Osteocyte (in vitro differentiated cells): ENCODE data around the gene RPS28. TPM values are rescaled to one million over a fixed set of nuclear protein-coding genes. Genes with fewer than 3 reads are reported as not detected.
"Not testable (repeated sequence)": the region's sequence is repeated elsewhere in the genome, so short reads cannot be mapped to it uniquely, and the experiment has no call there.

Source experiments
- DNase-seq: peaks from one replicate; pipeline ENCODE4 v3.0.0; 2021; ENCODE audit warnings: mixed read lengths; ENCODE audit not compliant: unreplicated experiment; ENCODE audit errors: extremely low spot score
- H3K27ac Mint-ChIP-seq: one replicate; pipeline ENCODE4 v1.8.0; 2021; ENCODE audit warnings: mild to moderate bottlenecking, mixed read lengths; ENCODE audit not compliant: unreplicated experiment
- H3K27me3 Mint-ChIP-seq: one replicate; pipeline ENCODE4 v1.8.0; 2021; ENCODE audit warnings: mixed read lengths; ENCODE audit not compliant: unreplicated experiment
- H3K36me3 Mint-ChIP-seq: one replicate; pipeline ENCODE4 v1.8.0; 2021; ENCODE audit warnings: mixed read lengths; ENCODE audit not compliant: unreplicated experiment
- H3K4me1 Mint-ChIP-seq: one replicate; pipeline ENCODE4 v1.8.0; 2021; ENCODE audit warnings: mixed read lengths; ENCODE audit not compliant: unreplicated experiment
- H3K4me3 Mint-ChIP-seq: one replicate; pipeline ENCODE4 v1.8.0; 2021; ENCODE audit warnings: mild to moderate bottlenecking, moderate library complexity, mixed read lengths; ENCODE audit not compliant: unreplicated experiment
- H3K9me3 Mint-ChIP-seq: one replicate; pipeline ENCODE4 v1.8.0; 2021; ENCODE audit warnings: mixed read lengths; ENCODE audit not compliant: unreplicated experiment
- CTCF ChIP-seq: fragments of 200-600 bp; sonication (generic); IDR thresholded peaks from 2 replicates; pipeline ENCODE4 v1.5.0; 2021; ENCODE audit warnings: antibody characterized with exemption, mild to moderate bottlenecking, moderate library complexity
- total RNA-seq: library from RNA; stranded (reverse); gene quantifications from 2 replicates; pipeline ENCODE4 v1.2.1, GENCODE V29; 2021

Gene RPS28
- total RNA-seq, 1 donor from 2014 or later: 1,597 TPM

- no peaks in the 10 kb centered on the region for H3K9me3 Mint-ChIP-seq
- TF ChIP-seq CTCF: no peak
- no peak overlapping the region for H3K27ac Mint-ChIP-seq
- H3K36me3 Mint-ChIP-seq: peaks cover 10% of the 10 kb centered on the region
- peaks cover 22% of the 10 kb centered on the region for H3K4me1 Mint-ChIP-seq
- H3K27me3 Mint-ChIP-seq: no peaks in the 10 kb centered on the region
- H3K4me3 Mint-ChIP-seq: no peak overlapping the region
- no peak for DNase-seq
These were observed 4.8 kb upstream of the RPS28 start for GRCh38 chr19:8316351-8317125.

- TF ChIP-seq CTCF: peak; percentile 19
- Mint-ChIP-seq H3K36me3 (peaks cover 16% of the 10 kb centered on the region), H3K4me1 (peaks cover 34% of the 10 kb centered on the region)
- H3K27me3 Mint-ChIP-seq, H3K4me3 Mint-ChIP-seq, H3K9me3 Mint-ChIP-seq, DNase-seq, H3K27ac Mint-ChIP-seq: not testable (repeated sequence)
These were observed 2.5 kb upstream of the RPS28 start for GRCh38 chr19:8318835-8319234.

DNA sequence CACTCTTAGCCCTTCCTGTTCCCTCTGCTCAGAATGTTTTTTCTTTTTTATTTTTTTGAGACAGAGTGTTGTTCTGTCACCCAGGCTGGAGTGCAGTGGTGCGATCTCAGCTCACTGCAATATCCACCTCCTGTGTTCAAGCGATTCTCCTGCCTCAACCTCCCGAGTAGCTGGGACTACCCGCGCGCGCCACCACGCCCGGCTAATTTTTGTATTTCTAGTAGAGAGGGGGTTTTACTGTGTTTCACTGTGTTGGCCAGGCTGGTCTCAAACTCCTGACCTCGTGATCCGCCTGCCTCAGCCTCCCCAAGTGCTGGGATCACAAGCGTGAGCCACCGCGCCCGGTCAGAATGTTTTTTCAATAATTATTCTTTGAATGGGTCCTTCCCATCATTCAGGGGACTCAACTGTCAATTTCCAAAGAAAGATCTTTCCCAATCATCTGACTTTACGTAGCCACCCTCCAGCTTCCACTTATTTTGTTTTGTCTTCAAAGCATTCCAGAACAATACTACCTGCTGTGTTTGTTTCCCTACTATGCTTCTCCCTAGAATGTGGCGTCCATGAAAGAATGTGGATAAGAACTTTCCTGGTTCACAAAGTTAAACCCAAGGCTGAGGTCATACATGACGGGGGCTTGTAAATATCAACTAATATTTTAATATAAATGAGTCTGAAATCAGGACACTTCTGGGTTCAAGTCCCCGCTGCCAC lies 1.3 kb upstream of the RPS28 start:
- peak overlapping the region; percentile 98 for H3K27ac Mint-ChIP-seq
- H3K4me3 Mint-ChIP-seq: peak overlapping the region; percentile 99
- peaks cover 16% of the 10 kb centered on the region for H3K36me3 Mint-ChIP-seq
- TF ChIP-seq CTCF: no peak
- H3K4me1 Mint-ChIP-seq: peaks cover 34% of the 10 kb centered on the region
- no peaks in the 10 kb centered on the region for H3K27me3 Mint-ChIP-seq
- H3K9me3 Mint-ChIP-seq: no peaks in the 10 kb centered on the region
- DNase-seq: no peak

DNA sequence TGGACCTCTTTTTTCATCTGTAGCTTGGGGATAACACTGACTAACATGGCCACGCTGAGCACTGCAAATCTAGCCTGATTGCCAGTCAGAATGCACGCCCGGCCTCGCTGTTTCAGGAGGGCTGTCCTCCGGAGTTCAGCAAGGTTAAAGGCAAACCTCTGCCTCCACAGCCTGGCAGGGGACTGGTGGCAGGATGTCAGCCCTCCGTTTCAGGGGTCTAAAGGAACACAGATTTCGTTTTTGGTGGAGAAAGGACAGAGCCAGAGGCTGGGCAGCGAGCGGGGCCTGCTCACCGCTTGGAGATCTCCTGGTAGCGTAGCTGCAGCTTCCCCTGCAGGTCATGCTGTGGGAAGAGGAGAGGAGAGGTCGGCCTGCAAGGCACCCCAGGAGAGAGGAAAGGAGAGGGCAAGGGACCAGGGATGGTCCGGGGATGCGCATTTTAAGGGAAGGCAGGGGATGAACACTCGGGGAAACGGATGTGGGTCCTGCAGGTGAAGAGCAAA lies 681 bp upstream of the RPS28 start:
- peak overlapping the region; percentile 99 for H3K4me3 Mint-ChIP-seq
- no peaks in the 10 kb centered on the region for H3K9me3 Mint-ChIP-seq
- no peaks in the 10 kb centered on the region for H3K27me3 Mint-ChIP-seq
- peaks cover 10% of the 10 kb centered on the region for H3K36me3 Mint-ChIP-seq
- TF ChIP-seq CTCF: no peak
- DNase-seq: no peak
- peak overlapping the region; percentile 98 for H3K27ac Mint-ChIP-seq
- H3K4me1 Mint-ChIP-seq: peaks cover 34% of the 10 kb centered on the region
